ENCODE data around the gene ANO6.

The ANO6 gene

GRCh38 chr12:45411626-45412025 lies 195.7 kb downstream of the ANO6 start:
- no peak for DNase-seq

- peak; percentile 43 for DNase-seq
Measured at GRCh38 chr12:45415393-45415817, 199.5 kb downstream of the ANO6 start.

DNA sequence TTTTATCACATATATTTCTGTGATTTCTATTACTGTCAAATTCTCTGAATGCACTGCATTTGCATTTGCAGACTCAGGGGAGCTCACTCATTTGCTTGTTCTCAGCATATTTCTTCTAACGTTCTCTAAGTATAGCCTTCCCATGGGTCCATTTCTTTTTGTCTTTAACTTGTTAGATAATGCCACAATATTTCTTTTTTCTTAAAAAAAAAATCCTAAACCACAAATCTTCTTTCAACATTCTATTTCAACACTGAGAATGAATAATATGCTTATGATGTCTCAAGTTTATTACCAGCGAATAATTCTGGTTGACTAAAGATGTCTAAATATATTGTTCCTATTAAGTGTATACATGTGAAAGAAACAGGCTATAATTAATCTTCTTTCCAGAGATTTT lies 200.2 kb downstream of the ANO6 start:
- DNase-seq: no peak

GRCh38 chr12:45418520-45418919 lies 202.6 kb downstream of the ANO6 start:
- DNase-seq: no peak

DNA sequence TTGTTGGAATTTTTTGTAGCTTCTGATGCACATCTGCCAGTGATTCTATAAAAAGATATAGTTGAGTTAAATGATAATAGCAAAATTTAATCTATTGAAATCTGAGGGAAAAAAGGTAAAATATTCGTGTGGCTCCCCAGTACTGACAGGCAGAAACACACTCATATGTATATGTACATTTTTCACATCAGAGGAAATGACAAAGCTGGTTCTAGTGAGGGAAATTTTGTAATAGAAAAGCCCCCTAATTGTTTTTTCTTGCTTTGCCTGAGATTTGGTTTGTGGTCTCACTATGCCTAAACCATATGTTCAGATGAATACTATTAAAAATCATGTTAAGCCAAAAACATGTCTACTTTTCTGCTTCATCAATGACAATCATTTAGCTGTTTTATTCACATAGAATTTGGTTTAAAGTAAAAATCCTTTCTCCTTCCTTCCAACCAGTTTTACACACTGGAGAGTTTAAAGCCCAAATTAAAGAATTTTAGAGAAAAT lies 203.5 kb downstream of the ANO6 start:
- DNase-seq: no peak

GRCh38 chr12:45421736-45422135 lies 205.8 kb downstream of the ANO6 start:
- no peak for DNase-seq

DNA sequence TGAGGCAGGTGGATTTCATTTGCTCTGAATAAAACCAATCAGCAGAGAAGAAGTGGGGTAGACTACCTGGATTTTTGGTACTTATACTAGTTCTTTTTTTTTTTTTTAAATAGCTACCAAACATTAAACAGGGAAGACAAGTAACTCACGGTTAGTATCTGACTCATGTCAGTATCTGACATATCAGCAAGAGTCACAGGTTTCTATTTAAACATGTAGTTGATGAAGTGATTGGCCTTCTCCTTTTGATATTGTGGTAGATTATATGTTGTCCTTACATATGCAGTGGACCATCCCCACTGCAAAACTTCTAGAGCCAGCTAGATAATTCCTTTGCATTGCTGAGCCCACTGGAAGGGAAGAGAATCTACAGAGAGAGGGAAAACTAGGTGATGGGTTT lies 208.0 kb downstream of the ANO6 start:
- no peak for DNase-seq

DNA sequence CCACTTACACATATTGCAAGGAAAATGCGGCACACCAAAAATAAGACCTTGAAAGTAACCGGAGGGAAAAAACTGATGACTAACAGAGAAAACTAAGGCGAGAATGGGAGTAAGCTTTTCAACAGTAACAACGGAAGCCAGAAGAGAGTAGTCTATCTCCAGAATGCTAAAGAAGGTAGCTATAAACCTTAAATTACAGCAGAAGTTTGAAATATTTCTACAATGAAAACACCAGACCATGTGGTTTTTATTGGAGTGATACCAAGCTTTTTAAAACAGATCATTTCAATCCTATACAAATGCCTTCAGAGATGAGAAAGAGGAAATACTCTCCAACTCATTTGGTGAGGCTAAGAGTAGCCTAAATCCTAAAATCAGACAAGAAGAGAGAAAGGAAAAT lies 209.5 kb downstream of the ANO6 start:
- no peak for DNase-seq

DNA sequence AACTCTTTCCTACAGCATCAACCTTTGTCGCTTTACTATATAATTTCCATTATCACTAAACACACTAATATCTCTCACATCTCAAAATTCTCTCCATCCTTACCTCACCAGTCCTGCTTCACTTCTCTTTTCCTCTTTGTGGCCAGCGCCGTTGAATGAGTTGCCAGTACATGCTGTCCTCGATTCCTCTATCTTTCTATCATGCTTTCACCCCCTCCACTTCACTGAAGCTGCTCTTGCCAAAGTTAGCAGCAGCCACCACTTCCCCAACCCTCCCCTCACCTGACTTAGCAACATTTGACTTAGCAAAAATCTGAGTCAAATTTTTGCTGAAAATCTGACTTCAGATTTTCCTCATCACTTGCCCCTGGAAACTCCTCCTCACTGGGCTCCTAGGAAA lies 210.4 kb downstream of the ANO6 start:
- DNase-seq: no peak

DNA sequence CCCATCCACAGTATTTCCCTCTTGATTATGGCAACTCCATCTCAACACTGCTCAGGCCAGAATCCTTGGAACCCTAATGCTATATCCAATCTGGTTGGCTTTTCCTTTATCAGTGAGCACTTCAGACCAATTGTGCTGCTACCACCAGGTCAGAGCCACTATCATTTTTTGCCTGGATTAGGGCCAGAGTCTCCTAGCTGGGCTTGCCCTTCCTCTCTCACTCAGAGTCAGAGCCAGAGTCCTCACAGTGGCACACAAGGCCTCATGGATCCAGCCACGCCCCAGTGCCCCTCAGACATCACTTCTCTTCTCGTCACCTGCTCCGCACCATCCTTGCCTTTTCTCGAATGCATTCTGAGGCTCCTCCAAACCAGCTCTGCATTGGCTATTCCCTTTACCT lies 211.1 kb downstream of the ANO6 start:
- no peak for DNase-seq

DNA sequence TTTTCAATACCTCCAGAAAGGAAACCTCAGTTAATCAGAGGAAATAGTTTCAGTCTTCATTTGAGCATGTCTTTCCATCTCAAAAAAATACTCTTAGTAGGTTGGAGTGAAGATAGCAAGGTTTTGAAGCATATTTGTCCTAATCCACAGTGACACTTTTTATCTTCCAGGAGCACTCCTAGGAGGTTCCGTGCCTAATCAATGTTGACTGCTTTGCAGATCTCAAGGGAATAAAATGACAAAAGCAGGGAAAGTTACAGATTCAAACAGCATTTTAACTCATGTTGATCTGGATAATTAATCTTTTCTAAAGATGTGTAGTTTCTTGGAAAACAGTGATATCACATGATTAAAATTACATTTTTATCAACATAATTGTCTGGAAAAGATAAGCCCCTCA lies 213.9 kb downstream of the ANO6 start:
- DNase-seq: no peak

- no peak for DNase-seq
Measured at GRCh38 chr12:45431126-45431525, 215.2 kb downstream of the ANO6 start.

GRCh38 chr12:45432710-45433109 lies 216.8 kb downstream of the ANO6 start:
- no peak for DNase-seq

GRCh38 chr12:45433441-45433868 lies 217.6 kb downstream of the ANO6 start:
- DNase-seq: no peak

GRCh38 chr12:45434094-45434493 lies 218.2 kb downstream of the ANO6 start:
- DNase-seq: no peak

DNA sequence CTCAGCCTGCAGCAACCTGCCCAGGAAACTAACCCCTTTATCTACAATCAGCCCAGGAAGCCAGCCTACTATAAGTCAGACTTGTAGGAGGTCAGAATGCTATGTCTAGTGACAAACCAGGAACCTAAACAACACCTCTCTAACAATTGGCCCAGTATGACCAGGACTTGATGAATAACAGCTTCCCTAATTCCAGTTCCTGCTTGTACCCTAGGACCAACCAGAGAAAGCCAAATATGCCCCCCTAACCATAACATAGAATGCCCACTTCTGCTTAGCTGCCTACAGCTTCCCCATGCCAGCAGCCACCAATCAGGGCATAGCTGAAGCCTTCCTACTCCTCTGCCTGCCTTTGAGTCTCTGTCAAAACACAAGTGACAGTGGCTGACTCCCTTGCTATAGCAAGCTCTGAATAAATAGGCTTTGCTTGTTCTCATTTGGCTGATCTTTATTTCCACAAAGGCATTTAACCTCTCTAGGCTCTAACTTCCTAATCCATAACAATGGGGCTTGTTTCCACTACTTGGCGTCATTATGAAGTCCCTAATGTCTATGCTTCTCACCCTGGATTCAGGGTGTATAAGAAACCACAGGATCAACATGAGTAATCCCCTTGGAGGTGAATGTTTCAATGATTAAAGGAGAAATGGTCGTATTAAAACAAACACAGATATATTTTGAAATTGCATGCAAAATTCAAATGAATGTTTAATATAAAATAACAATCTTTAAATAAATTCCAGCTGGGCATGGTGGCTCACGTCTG lies 220.2 kb downstream of the ANO6 start:
- peak; percentile 46 for DNase-seq

DNA sequence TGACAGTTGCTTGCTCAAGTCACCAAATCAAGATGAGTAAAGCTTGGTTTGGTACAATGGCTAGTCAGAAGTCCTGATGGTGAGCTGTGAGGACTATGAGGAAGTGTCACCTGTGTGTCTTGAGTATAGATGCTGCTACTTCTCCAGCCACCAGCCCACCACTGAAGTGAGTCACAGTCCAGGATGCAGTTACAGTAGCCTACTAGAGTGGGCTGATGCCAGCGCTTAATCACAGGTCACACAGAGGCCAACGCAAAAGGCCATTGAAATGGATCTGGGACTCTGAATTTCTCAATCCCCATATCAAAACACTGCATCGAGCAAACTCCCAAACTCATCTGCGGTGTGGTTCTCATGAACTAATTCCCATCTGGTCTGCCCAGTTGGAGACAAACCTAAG lies 223.1 kb downstream of the ANO6 start:
- DNase-seq: no peak

GRCh38 chr12:45446013-45446412 lies 230.1 kb downstream of the ANO6 start:
- no peak for DNase-seq

GRCh38 chr12:45458238-45458637 lies 242.3 kb downstream of the ANO6 start:
- no peak for DNase-seq

GRCh38 chr12:45458854-45459807 lies 243.2 kb downstream of the ANO6 start:
- no peak for DNase-seq

DNA sequence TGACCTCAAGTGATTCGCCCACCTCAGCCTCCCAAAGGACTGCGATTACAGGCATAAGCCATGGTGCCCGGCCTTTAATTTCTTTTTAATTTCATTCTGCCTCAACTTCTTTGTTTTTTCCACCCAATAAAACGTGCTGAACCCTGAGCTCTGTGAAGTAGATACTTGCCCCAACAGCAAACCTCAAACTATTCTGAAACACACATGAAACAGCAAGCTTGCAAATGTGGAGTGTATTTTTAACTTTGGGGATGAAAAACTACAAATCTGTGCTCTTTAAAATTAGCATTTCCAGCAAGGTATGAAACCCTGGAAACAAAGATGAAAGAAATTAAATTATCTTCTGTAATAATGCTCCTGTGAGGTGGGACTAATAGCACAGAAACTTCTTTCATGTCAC lies 246.6 kb downstream of the ANO6 start:
- no peak for DNase-seq

GRCh38 chr12:45464699-45465098 lies 248.8 kb downstream of the ANO6 start:
- no peak for DNase-seq

- DNase-seq: no peak
Measured at GRCh38 chr12:45468751-45469615, 253.1 kb downstream of the ANO6 start.
